ENCODE results near the gene FAM50A.

FAM50A gene

DNA sequence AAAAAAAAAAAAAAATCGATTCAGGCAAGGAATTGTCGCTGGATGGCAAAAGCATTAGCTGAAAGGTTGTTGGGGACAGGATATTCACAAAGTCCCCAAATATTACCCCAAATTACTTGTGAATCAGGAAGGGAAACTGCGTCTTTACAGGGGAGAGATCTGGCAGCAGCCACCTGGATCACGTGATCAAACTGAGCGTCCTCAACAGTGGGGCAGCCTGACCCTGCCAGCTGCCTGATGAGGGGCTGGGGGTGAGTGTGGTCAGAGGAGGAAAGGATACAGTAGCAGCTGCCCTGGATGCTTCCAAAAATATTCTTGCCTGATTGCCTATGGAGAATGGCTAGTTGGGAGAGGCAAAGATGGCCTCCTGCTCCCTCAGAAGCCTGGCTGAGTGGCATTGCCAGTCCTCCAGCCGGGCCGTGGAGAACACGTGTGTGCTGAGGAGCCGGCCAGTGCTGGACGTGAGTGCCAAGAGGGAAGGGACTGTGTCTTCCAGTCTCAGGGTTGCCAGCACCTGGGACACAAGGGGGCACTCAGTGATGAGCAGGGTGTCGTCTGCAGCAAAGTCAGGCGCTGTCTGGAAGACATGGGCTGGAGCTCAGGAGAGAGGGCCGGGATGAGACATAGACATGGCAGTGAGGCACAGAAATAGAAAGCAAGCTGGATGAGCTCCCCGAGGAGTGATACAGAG is 38.1 kb downstream of the FAM50A start:
- TF ChIP-seq, protein P1, sequence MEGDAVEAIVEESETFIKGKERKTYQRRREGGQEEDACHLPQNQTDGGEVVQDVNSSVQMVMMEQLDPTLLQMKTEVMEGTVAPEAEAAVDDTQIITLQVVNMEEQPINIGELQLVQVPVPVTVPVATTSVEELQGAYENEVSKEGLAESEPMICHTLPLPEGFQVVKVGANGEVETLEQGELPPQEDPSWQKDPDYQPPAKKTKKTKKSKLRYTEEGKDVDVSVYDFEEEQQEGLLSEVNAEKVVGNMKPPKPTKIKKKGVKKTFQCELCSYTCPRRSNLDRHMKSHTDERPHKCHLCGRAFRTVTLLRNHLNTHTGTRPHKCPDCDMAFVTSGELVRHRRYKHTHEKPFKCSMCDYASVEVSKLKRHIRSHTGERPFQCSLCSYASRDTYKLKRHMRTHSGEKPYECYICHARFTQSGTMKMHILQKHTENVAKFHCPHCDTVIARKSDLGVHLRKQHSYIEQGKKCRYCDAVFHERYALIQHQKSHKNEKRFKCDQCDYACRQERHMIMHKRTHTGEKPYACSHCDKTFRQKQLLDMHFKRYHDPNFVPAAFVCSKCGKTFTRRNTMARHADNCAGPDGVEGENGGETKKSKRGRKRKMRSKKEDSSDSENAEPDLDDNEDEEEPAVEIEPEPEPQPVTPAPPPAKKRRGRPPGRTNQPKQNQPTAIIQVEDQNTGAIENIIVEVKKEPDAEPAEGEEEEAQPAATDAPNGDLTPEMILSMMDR (IDR thresholded peaks at IDR 0.05; ENCODE audit: low read depth, low read length), result no peak
- H3K4me3 ChIP-seq (ENCODE audit: low read depth, low read length), result no peak overlapping the region

DNA sequence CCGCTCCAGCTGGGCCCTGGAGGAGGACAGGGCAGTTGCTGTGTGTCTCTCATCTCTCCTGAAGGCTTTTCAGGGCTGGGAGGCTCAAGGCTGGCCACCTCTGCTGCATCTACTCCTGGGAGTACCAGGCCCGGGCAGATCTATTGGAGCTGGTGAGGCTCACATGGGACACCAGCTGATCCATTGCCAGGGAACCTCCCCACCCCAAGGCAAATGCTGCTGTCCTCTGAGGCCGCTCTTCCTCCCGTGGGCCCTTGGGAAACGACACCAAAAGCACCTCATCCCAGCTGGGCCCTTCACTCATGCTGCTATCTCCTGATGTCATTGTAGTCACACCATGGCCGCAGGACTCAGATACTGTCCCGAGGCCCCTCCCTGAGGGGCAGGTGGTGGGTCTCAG is 38.8 kb downstream of the FAM50A start:
- H3K4me3 ChIP-seq (ENCODE audit: low read depth, low read length), result no peak overlapping the region
- TF ChIP-seq, protein P1 (IDR thresholded peaks at IDR 0.05; ENCODE audit: low read depth, low read length), result no peak

DNA sequence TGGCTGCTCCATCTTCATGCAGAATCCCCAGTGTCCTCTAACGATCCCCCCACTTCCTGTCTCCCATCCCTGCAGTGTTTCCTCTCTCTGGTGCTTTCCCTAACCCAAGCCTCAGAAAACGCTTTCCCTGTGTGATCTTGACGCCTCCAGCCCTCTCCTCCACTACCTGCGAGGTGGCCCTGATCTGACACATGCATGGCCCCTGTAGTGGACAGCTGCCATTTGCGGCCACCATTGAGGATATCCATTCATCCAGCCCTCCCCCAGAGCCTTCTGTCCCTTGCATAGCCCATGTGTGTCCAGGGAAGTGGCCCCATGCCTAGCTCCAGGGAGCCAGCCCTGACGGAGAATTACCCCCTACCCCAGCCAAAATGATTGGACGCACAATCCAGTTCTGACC is 39.4 kb downstream of the FAM50A start:
- TF ChIP-seq, protein P1 (IDR thresholded peaks at IDR 0.05; ENCODE audit: low read depth, low read length), result no peak
- no peak overlapping the region for H3K4me3 ChIP-seq (ENCODE audit: low read depth, low read length)

DNA sequence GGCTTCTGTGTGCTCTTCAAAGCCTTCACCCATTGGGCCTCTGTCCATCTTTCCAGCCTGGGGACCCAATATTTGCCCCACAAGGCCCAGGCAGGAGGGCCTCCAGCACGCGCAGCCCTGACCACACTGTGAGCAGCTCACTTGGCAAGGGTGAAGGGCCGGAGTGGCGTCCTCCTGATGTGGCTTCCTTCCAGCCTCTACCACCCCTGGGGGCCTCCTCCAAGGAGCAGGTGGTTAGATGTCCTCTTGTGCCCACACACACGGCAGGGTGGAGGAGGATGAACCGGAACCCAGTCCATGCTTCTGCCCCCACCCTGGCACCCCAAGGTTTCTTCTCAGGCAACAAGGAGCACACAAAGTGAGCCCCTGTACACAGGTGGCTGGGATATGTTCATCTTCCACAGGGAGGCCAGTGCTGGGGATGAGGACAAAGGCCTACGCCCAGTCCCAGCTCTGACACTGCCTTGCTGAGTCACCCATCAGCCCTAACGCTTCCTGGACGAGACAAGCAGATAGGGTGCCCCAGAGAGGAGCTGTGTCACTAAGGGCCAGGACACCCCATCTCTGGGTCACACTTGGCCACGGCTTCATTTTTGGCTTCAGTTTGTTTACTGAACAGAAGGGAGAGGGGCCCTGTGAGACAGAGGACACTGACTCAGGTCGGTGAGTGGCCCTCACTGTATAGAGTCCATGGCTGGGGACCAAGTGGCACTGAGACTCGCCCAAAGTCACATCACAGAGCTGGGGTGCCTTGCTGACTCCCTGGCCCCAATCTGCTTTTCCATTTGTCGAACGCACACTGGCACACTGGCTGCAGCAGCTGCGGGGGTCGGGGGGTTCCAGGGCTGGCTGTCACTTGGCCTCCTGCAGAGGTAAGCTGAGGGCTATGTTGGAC is 40.6 kb downstream of the FAM50A start:
- TF ChIP-seq, protein P1 (IDR thresholded peaks at IDR 0.05; ENCODE audit: low read depth, low read length), result no peak
- no peak overlapping the region for H3K4me3 ChIP-seq (ENCODE audit: low read depth, low read length)

DNA sequence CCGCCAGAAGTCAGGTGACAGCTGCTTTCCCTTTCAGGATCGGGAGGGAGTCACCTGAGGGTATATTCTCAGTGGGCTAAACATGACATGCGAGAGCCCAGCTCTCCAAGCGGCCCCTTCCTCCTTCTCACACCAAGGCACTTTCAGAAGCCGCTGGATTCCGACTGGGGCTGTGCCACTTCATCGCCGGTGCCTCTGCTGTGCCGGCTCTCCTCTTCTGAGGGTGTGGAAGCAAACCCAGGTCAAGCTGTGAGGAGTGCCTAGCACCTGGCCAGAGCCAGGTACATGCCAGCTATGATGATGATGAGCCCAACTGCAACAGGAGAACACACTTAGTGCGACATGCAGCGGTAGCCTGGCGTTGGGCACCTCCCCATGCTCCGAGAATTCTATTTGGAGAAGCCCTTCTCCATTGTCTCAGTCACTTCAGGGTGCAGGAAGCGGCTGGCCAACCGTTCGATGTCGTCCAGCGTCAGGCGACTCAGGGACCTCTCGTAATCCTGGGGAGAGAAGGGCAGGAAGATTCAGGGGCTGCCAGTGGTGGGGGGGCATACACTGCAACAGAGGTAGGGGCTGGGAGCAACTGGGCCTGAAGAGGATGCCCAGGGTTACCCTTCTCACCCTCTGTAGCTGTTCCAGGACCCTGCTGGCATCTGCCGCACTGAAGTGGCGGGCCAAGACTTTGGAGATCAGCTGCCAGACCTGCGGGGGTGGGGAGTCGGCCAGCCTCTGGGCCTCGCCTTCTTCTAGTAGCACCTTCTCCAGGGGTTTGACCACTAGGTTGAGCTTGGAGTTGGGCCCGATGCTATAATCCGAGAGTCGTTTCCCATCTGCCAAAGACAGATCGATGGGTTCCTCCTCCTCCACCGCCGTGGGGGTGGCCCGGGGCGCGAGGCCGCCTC is 41.5 kb downstream of the FAM50A start:
- TF ChIP-seq, protein P1 (IDR thresholded peaks at IDR 0.05; ENCODE audit: low read depth, low read length), result no peak
- peak overlapping the region; percentile 59 for H3K4me3 ChIP-seq (ENCODE audit: low read depth, low read length)

DNA sequence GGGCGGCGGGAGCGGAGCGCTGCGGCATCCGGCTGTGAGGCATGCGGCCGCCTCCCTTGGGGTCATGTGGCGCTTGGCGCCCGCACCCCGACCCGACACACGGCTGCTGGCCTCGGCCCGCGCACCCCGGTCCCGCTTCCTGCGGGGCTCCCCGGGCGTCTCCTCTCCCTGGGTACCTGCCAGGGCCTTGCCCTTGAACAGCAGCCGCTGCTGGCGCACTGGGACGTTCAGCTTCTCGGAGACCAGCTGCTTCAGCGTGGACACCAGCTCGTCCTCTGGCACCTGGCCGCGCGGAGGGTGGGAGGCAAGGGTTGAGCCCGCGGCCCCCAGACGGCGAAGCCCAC is 42.1 kb downstream of the FAM50A start:
- peak overlapping the region; percentile 59 for H3K4me3 ChIP-seq (ENCODE audit: low read depth, low read length)
- TF ChIP-seq, protein P1 (IDR thresholded peaks at IDR 0.05; ENCODE audit: low read depth, low read length), result no peak
